GM23338 (cell line): ENCODE measurements around the gene MAZ. TPM values are rescaled to one million over a fixed set of nuclear protein-coding genes. Genes with fewer than 3 reads are reported as not detected.

Experiments used
- ATAC-seq: fragments of 200-7000 bp; cut with Tn5 transposase; 3 replicates; pipeline ENCODE4 v1.9.1; 2020
- DNase-seq: peaks from one replicate; pipeline ENCODE4 v3.0.0-alpha.2; 2015; ENCODE audit warnings: low spot score
- H2AFZ ChIP-seq: fragments of 200-600 bp; sonication (generic); 2 replicates; pipeline ENCODE4 v1.8.0; 2016; ENCODE audit warnings: antibody characterized with exemption, mild to moderate bottlenecking, moderate library complexity
- H3F3A ChIP-seq: fragments of 200-600 bp; sonication (generic); replicated peaks from 2 replicates; pipeline ENCODE4 v1.8.0; 2017; ENCODE audit warnings: antibody characterized with exemption, mixed run types, low read depth
- H3K27ac ChIP-seq: fragments of 200-600 bp; sonication (generic); 2 replicates; pipeline ENCODE4 v1.6.1; 2016; ENCODE audit warnings: low read depth
- H3K27me3 ChIP-seq: fragments of 200-600 bp; sonication (generic); 2 replicates; pipeline ENCODE4 v1.8.0; 2016; ENCODE audit warnings: mild to moderate bottlenecking, mixed run types, moderate library complexity; ENCODE audit not compliant: insufficient read depth
- H3K36me3 ChIP-seq: fragments of 200-600 bp; sonication (generic); 2 replicates; pipeline ENCODE4 v1.8.0; 2016; ENCODE audit warnings: mild to moderate bottlenecking; ENCODE audit not compliant: insufficient read depth
- H3K4me1 ChIP-seq: fragments of 200-600 bp; sonication (generic); 2 replicates; pipeline ENCODE4 v1.8.0; 2016; ENCODE audit warnings: mild to moderate bottlenecking, moderate library complexity; ENCODE audit not compliant: insufficient read depth
- H3K4me2 ChIP-seq: fragments of 200-600 bp; sonication (generic); 2 replicates; pipeline ENCODE4 v1.7.1; 2017; ENCODE audit warnings: mixed run types
- H3K4me3 ChIP-seq: fragments of 200-600 bp; sonication (generic); 2 replicates; pipeline ENCODE4 v1.6.1; 2016; ENCODE audit warnings: mixed run types
- H3K79me2 ChIP-seq: fragments of 200-600 bp; sonication (generic); replicated peaks from 2 replicates; pipeline ENCODE4 v1.8.0; 2017; ENCODE audit warnings: mild to moderate bottlenecking; ENCODE audit not compliant: insufficient read depth
- H3K9me2 ChIP-seq: fragments of 200-600 bp; sonication (generic); 2 replicates; pipeline ENCODE4 v1.8.0; 2017; ENCODE audit not compliant: insufficient read depth
- H4K20me1 ChIP-seq: fragments of 200-600 bp; sonication (generic); replicated peaks from 2 replicates; pipeline ENCODE4 v1.8.0; 2017; ENCODE audit warnings: mild to moderate bottlenecking; ENCODE audit not compliant: insufficient read depth
- H3K27ac Mint-ChIP-seq: 2 replicates; pipeline ENCODE4 v1.8.0; 2020; ENCODE audit warnings: inconsistent platforms, mild to moderate bottlenecking, moderate library complexity, mixed read lengths
- H3K27me3 Mint-ChIP-seq: 3 replicates; pipeline ENCODE4 v1.8.0; 2022; ENCODE audit warnings: low read depth, mild to moderate bottlenecking, moderate library complexity, mixed read lengths, inconsistent platforms; ENCODE audit not compliant: insufficient read depth, poor library complexity
- H3K36me3 Mint-ChIP-seq: 3 replicates; pipeline ENCODE4 v1.8.0; 2021; ENCODE audit warnings: low read depth, mild to moderate bottlenecking, inconsistent platforms, moderate library complexity, mixed read lengths
- H3K4me1 Mint-ChIP-seq: 3 replicates; pipeline ENCODE4 v1.8.0; 2020; ENCODE audit warnings: mild to moderate bottlenecking, inconsistent platforms, mixed read lengths
- H3K4me3 Mint-ChIP-seq: 3 replicates; pipeline ENCODE4 v1.8.0; 2021; ENCODE audit warnings: moderate library complexity, mild to moderate bottlenecking, inconsistent platforms, mixed read lengths
- H3K9me3 Mint-ChIP-seq: 3 replicates; pipeline ENCODE4 v1.8.0; 2020; ENCODE audit warnings: moderate library complexity, mild to moderate bottlenecking, inconsistent platforms, mixed read lengths
- EZH2phosphoT487 ChIP-seq: fragments of 200-600 bp; sonication (generic); IDR thresholded peaks from one replicate; pipeline ENCODE4 v1.8.1; 2018; ENCODE audit warnings: antibody characterized with exemption; ENCODE audit not compliant: unreplicated experiment
- JUNB ChIP-seq: IDR thresholded peaks from one replicate; pipeline ENCODE4 v1.6.1; 2016; ENCODE audit warnings: antibody characterized with exemption; ENCODE audit not compliant: unreplicated experiment
- NANOG ChIP-seq: IDR thresholded peaks from 2 replicates; pipeline ENCODE4 v1.6.1; 2016; ENCODE audit warnings: antibody characterized with exemption, borderline replicate concordance
- POLR2AphosphoS5 ChIP-seq: IDR thresholded peaks from 2 replicates; pipeline ENCODE4 v1.6.1; 2016; ENCODE audit warnings: antibody characterized with exemption, low read depth
- polyA plus RNA-seq: library from polyadenylated mRNA; unstranded; fragments of >200 nt; fragmentation: Nextera tagmentation; extraction: Ambion mirVana; gene quantifications from 2 replicates; pipeline ENCODE4 v1.2.1, GENCODE V29; 2016
- total RNA-seq: library from RNA; depleted of rRNA; stranded (reverse); fragments of >200 nt; shearing (Covaris generic); gene quantifications from 2 replicates; pipeline ENCODE4 v1.2.3, GENCODE V29; 2014
- TF ChIP-seq, protein P1 (sequence below): IDR thresholded peaks from one replicate; pipeline ENCODE4 v1.6.1; 2018; ENCODE audit warnings: antibody characterized with exemption; ENCODE audit not compliant: unreplicated experiment
- TF ChIP-seq, protein P2 (sequence below): IDR thresholded peaks from 2 replicates; pipeline ENCODE4 v1.6.1; 2016; ENCODE audit warnings: antibody characterized with exemption
- TF ChIP-seq, protein P3 (sequence below), 2 experiments: fragments of 200-600 bp in 1 of 2; sonication (generic) in 1 of 2; conservative IDR thresholded peaks; 2 replicates each; pipeline versions ENCODE4 v1.5.1 to v1.6.1; 2016 to 2017; ENCODE audit warnings: antibody characterized with exemption in 2 of 2, low read depth in 2 of 2, mild to moderate bottlenecking in 2 of 2, moderate library complexity in 1 of 2

MAZ gene
- total and polyA plus RNA-seq, 2 experiments from 2014 or later: 155 to 270 TPM

DNA sequence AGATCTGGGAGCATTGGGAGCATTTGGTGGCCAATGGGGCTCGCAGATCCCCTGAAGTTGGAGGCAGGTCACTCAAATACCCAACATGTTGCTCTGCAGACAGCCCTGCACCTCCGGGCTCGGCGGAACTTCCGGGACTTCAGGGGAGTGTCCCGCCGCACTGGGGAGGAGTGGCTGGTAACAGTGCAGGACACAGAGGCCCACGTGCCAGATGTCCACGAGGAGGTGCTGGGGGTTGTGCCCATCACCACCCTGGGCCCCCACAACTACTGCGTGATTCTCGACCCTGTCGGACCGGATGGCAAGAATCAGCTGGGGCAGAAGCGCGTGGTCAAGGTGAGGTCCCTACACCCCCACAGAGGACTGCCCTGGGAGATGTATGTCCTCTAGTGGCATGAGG is 30.3 kb downstream of the MAZ start:
- peaks cover 3% of the 10 kb centered on the region for H3K27me3 Mint-ChIP-seq
- ATAC-seq: peak; percentile 52
- DNase-seq: no peak

DNA sequence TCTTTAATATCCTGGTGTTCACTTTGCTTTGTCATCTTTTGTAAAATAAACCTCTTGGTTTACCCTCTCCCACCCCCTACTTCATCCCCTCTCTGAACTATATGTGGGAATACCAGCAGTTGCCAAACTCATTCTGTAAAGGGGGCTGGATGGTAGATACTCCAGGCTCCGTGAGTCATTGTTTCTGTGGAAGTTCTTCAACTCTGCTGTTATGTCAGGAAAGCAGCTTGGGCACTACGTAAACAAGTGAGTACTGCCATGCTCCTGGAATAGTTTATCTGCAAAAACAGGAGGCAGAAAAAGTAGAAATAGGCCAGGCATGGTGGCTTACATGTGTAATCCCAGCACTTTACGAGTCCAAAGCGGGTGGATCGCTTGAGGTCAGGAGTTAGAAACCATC is 31.5 kb downstream of the MAZ start:
- H3K27me3 Mint-ChIP-seq: peaks cover 6% of the 10 kb centered on the region
- no peak overlapping the region for H3K27ac Mint-ChIP-seq
- Histone ChIP-seq H3K36me3 (no peaks in the 10 kb centered on the region), H3K4me3 (no peak overlapping the region), H3K4me2 (no peak overlapping the region), H4K20me1 (no peaks in the 10 kb centered on the region), H3F3A (no peaks in the 10 kb centered on the region), H3K27ac (no peak overlapping the region), H2AFZ (no peak overlapping the region), H3K4me1 (no peaks in the 10 kb centered on the region), H3K79me2 (no peaks in the 10 kb centered on the region), H3K27me3 (no peaks in the 10 kb centered on the region), H3K9me2 (no peaks in the 10 kb centered on the region)
- DNase-seq (no peak), ATAC-seq (no peak)
- no peak overlapping the region for H3K4me3 Mint-ChIP-seq
- no peaks in the 10 kb centered on the region for H3K9me3 Mint-ChIP-seq
- no peaks in the 10 kb centered on the region for H3K36me3 Mint-ChIP-seq
- H3K4me1 Mint-ChIP-seq: no peaks in the 10 kb centered on the region; the same call in 2 of the 3 replicates
- TF ChIP-seq POLR2AphosphoS5 (no peak), EZH2phosphoT487 (no peak), NANOG (no peak), JUNB (no peak)
- TF ChIP-seq, protein P1, sequence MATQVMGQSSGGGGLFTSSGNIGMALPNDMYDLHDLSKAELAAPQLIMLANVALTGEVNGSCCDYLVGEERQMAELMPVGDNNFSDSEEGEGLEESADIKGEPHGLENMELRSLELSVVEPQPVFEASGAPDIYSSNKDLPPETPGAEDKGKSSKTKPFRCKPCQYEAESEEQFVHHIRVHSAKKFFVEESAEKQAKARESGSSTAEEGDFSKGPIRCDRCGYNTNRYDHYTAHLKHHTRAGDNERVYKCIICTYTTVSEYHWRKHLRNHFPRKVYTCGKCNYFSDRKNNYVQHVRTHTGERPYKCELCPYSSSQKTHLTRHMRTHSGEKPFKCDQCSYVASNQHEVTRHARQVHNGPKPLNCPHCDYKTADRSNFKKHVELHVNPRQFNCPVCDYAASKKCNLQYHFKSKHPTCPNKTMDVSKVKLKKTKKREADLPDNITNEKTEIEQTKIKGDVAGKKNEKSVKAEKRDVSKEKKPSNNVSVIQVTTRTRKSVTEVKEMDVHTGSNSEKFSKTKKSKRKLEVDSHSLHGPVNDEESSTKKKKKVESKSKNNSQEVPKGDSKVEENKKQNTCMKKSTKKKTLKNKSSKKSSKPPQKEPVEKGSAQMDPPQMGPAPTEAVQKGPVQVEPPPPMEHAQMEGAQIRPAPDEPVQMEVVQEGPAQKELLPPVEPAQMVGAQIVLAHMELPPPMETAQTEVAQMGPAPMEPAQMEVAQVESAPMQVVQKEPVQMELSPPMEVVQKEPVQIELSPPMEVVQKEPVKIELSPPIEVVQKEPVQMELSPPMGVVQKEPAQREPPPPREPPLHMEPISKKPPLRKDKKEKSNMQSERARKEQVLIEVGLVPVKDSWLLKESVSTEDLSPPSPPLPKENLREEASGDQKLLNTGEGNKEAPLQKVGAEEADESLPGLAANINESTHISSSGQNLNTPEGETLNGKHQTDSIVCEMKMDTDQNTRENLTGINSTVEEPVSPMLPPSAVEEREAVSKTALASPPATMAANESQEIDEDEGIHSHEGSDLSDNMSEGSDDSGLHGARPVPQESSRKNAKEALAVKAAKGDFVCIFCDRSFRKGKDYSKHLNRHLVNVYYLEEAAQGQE: no peak

More for the DNA sequence above, 30.3 kb downstream of the MAZ start:
- Histone ChIP-seq H3K36me3 (no peaks in the 10 kb centered on the region), H2AFZ (0 out of 2 replicates have a peak overlapping the region, but pooled peaks have one; percentile 52), H4K20me1 (no peaks in the 10 kb centered on the region), H3K79me2 (no peaks in the 10 kb centered on the region), H3K4me3 (no peak overlapping the region), H3F3A (no peaks in the 10 kb centered on the region), H3K9me2 (no peaks in the 10 kb centered on the region), H3K4me1 (no peaks in the 10 kb centered on the region), H3K27me3 (no peaks in the 10 kb centered on the region), H3K4me2 (no peak overlapping the region), H3K27ac (no peak overlapping the region)
- Mint-ChIP-seq H3K4me1 (no peaks in the 10 kb centered on the region; the same call in 2 of the 3 replicates), H3K4me3 (no peak overlapping the region), H3K36me3 (no peaks in the 10 kb centered on the region), H3K27ac (no peak overlapping the region), H3K9me3 (no peaks in the 10 kb centered on the region)
- TF ChIP-seq JUNB: no peak
- TF ChIP-seq POLR2AphosphoS5: no peak
- TF ChIP-seq, protein P2, sequence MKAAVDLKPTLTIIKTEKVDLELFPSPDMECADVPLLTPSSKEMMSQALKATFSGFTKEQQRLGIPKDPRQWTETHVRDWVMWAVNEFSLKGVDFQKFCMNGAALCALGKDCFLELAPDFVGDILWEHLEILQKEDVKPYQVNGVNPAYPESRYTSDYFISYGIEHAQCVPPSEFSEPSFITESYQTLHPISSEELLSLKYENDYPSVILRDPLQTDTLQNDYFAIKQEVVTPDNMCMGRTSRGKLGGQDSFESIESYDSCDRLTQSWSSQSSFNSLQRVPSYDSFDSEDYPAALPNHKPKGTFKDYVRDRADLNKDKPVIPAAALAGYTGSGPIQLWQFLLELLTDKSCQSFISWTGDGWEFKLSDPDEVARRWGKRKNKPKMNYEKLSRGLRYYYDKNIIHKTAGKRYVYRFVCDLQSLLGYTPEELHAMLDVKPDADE: no peak
- TF ChIP-seq, protein P3, sequence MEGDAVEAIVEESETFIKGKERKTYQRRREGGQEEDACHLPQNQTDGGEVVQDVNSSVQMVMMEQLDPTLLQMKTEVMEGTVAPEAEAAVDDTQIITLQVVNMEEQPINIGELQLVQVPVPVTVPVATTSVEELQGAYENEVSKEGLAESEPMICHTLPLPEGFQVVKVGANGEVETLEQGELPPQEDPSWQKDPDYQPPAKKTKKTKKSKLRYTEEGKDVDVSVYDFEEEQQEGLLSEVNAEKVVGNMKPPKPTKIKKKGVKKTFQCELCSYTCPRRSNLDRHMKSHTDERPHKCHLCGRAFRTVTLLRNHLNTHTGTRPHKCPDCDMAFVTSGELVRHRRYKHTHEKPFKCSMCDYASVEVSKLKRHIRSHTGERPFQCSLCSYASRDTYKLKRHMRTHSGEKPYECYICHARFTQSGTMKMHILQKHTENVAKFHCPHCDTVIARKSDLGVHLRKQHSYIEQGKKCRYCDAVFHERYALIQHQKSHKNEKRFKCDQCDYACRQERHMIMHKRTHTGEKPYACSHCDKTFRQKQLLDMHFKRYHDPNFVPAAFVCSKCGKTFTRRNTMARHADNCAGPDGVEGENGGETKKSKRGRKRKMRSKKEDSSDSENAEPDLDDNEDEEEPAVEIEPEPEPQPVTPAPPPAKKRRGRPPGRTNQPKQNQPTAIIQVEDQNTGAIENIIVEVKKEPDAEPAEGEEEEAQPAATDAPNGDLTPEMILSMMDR (conservative IDR thresholded peaks at IDR 0.05; ENCODE audit: low read depth in 2 of 2): no peak
